Stimulated activated naive CD4-positive, alpha-beta T cell treated with Interleukin-2 at 50 U/mL for 16 hours (primary cell): ENCODE data around the gene OR51G2.

Experiments
- DNase-seq: peaks from one replicate; lab custom pipeline; 2025; lab: John Stamatoyannopoulos, UW

The OR51G2 gene

DNA sequence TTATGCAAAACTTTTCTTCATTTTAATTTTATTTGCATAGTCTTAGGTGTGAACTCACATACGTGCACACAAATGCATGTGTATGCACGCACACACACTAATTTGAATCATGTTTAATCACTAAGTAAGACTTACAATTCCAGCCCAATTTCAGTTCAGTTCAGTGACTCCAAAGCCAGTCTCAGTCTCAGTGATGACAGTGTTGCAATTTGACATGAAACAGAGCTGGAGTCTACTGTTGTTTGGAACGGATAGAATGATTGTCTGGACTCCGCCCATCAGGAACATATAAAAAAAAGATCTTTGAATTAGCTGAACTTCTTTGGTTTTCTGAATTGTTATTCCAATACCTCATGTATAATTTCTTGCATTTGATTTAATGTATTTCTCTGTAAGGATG is 55.3 kb downstream of the OR51G2 start:
- no peak for DNase-seq
